T-helper 9 cell (primary cell): Measurements from ENCODE around the gene AOC1.

Experiments
- DNase-seq: peaks from one replicate; pipeline ENCODE4 v3.0.0-alpha.2; 2020

AOC1 gene

GRCh38 chr7:150858236-150859197 is 6.2 kb downstream of the AOC1 start:
- DNase-seq: no peak

GRCh38 chr7:150860291-150860977 is 8.1 kb downstream of the AOC1 start:
- no peak for DNase-seq

GRCh38 chr7:150860978-150861295 is 8.6 kb downstream of the AOC1 start:
- DNase-seq: no peak

- no peak for DNase-seq
These were observed 10.0 kb downstream of the AOC1 start for GRCh38 chr7:150862356-150862755.

- DNase-seq: no peak
These were observed 11.6 kb downstream of the AOC1 start for GRCh38 chr7:150863946-150864345.

- no peak for DNase-seq
These were observed 14.7 kb downstream of the AOC1 start for GRCh38 chr7:150866932-150867564.

- DNase-seq: no peak
These were observed 15.3 kb downstream of the AOC1 start for GRCh38 chr7:150867605-150868004.

- DNase-seq: no peak
These were observed 17.1 kb downstream of the AOC1 start for GRCh38 chr7:150869467-150869866.

- DNase-seq: no peak
These were observed 19.3 kb downstream of the AOC1 start for GRCh38 chr7:150871601-150872000.

GRCh38 chr7:150874401-150875198 is 22.3 kb downstream of the AOC1 start:
- DNase-seq: no peak

GRCh38 chr7:150875791-150876190 is 23.5 kb downstream of the AOC1 start:
- DNase-seq: no peak

- peak; percentile 53 for DNase-seq
These were observed 24.7 kb downstream of the AOC1 start for GRCh38 chr7:150876817-150877526.

GRCh38 chr7:150877536-150877935 is 25.2 kb downstream of the AOC1 start:
- DNase-seq: no peak

GRCh38 chr7:150879345-150879744 is 27.0 kb downstream of the AOC1 start:
- DNase-seq: no peak

GRCh38 chr7:150881189-150881588 is 28.9 kb downstream of the AOC1 start:
- no peak for DNase-seq

- no peak for DNase-seq
These were observed 38.7 kb downstream of the AOC1 start for GRCh38 chr7:150890853-150891584.

- no peak for DNase-seq
These were observed 39.4 kb downstream of the AOC1 start for GRCh38 chr7:150891740-150892139.

GRCh38 chr7:150895809-150896208 is 43.5 kb downstream of the AOC1 start:
- no peak for DNase-seq

GRCh38 chr7:150896562-150897209 is 44.4 kb downstream of the AOC1 start:
- DNase-seq: no peak

GRCh38 chr7:150897502-150898474 is 45.5 kb downstream of the AOC1 start:
- no peak for DNase-seq
